CD4-positive, alpha-beta T cell treated with Interleukin-21 for 1 hour (primary cell): Measurements from ENCODE around the gene ERBB4.

Experiments
- DNase-seq: peaks from one replicate; pipeline ENCODE4 v3.0.0-alpha.2; 2020

ERBB4 gene

DNA sequence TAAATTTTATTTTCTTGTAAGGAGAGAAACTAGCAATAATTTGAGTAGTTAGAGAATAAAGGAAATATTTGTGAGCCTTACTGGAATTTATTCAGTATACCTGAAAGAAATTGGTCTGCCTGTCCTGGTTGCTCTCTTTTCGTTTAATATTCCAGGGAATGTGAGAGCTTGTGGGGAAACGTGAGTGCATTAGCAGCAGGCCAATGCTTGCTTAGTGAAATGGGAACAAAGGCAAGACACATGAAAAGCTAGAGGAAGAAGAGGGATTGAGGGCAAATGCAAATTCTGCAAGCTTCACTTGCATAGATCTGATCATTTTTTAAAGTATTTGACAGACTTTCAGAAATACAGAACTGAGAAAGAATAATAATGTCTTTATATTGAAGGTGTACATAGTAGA lies 111.0 kb downstream of the ERBB4 start:
- no peak for DNase-seq

DNA sequence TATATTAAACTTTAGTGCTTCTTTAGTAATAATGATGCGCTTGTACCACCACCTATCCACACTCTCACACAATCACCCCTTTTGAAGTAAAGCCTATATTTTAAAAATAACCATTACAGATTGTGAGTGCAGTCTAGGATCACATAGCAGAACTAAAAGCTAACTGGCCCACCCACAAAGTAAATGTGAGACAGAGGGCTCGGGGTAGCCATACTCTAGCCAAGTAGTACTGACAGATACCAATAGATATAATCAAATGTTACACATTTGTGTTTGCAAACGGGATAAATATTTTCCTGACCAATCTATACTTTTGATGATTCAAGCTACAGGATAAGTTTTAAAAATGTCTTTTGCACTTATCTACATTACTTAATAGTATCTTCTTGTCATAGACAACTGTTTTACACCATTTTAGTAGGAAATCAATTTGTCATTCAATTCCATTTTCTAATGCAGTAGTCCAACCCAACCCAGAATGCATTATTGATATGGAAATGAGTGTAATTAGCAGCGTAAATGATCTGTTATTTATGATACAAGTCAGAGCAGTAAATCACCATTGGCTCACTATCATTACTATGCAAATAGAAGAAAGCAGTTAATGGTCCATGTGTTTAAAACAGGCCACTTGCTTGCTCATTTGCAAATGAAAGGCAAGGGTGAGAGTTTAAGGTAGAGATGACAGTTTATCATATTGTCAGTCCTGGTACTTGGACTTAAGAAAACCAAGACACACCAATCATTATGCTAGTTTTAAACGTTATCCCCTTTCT lies 111.8 kb downstream of the ERBB4 start:
- no peak for DNase-seq

DNA sequence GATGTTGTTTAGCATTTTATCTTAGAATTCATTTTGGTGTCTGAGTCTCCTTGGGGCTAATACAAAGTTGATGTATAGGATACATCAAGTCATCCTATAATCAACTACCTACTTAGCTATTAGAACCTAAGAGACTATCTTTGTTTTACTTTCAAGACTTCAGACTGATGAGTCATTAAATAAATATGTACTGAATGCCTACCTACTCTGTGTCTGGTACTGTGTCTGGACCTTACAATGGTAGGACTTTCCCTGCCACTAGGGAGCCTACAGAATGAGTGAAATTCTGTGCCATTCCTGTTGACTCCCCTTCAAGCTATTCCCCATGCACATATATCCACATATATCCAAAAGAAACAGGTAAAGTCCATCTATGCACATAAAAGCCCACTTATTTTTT lies 114.5 kb downstream of the ERBB4 start:
- no peak for DNase-seq

DNA sequence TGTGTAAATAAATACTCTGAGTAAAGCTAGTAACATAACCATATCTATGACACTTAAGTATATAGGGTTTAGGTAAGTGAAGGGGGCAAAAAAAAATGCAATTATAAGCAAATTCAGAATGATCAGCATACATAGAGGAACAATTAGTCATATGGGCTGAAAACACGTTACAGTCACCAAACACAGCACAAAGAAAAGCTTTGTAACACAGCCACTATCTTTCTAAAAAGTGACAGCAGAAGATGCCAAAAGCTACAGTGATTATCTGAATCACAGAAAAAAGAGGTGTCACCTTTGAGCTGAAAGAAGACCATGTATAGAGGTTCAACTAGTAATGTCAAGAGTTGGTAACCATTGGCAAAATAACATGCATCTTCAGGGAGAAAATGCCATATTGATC lies 115.5 kb downstream of the ERBB4 start:
- no peak for DNase-seq

DNA sequence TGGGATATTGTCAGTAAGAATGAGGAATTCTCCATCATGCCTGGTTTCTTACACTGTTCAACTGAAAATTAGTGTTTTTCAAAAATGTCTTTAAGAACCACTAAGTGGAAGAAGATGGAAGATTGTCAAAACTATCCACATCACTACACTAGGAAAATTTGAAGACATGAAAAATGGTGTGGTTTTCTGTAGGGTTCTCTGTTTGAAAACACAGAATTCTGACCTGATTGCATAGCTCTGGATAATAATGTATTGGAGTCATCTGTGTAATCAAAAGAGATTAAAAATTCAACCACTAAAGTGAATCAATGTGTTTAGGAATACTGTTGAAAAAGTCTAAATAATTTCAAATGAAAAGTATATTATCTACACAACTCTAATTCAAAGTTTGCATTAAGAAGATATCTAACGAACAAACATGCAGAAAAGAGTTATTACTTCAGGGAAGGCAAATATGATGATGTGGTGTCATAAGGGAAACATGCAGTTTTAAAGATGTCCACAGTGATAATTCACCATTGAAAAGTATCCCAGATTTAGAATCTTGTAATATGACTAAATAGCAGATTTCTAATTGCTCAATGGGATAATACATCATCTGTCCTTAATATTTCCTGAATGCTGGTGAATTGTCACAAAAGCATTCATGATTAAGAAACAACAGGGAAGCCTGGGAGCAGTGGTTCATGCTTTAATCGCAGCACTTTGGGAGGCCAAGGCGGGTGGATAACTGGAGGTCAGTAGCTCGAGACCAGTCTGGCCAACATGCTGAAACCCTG lies 116.9 kb downstream of the ERBB4 start:
- DNase-seq, result no peak

DNA sequence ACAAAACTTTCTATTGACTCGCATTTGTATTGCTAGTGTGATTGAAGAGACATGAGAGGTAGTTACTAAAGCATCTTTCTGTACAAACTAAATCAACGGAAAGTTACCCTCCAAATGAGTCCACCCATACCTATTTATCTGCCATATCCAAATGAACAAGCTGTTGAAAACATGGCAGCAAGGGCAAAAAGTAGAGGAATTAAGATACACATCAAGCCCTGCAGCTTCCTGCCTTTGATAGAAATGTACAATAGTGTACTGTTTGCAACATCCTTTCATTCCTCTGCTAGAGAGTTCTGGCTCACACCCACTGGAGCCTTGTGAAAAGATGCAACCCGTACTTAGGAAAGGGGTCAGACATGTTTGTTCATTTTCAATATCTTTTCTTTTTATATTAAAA lies 122.5 kb downstream of the ERBB4 start:
- no peak for DNase-seq

DNA sequence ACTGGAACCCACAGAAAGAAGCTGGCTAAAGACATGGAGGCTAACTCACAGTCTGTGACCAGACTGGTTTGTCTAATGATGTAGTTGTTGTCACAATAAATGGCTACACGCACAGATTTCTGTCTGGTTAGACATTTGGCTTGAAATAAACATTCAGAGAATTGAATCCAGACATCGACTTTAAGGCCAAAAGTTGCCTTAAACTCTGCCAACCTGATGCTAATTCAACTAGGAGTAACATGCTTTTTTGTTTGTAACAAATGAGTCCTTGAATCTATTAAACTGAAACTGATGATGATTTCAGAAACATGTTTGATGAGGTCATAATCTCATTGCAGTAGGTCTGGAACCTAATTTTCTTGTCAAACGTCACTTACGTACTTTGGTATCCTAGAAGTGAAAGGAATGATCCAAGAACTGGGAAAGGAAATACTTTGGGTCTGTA lies 123.8 kb downstream of the ERBB4 start:
- no peak for DNase-seq

DNA sequence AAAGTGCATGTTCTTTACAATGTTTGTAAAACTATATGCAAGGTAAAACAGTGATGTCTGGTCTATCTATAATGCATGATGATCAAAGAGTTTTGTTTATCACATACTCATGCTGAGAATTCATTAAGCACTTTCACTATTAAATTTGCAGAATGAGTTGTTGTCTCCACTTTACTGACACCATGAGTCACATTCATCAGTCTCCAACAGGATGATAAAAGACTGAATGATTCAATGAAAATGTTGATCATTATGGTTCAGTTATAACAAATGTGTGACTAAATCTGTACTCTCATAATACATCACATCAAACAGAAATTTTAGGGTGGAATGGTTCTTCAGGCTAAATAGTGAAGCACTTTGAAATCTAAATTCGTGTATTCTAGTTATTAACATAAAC lies 129.0 kb downstream of the ERBB4 start:
- no peak for DNase-seq

DNA sequence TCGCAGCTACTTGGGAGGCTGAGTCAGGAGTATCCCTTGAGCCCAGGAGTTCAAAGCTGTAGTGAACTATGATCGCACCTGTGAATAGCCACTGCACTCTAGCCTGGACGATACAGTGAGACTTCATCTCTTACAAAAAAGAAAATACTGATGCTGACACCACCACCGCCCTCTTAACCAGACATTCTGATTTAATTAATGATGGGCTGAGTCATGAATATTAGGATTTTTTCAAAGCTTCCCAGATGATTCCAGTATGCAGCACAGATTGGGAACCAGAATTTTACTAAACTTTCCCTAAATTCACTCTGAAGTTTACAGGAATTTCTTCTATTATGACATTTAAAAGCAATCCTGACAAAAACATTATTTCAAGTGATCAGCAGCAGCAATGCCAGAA lies 130.1 kb downstream of the ERBB4 start:
- DNase-seq, result no peak

DNA sequence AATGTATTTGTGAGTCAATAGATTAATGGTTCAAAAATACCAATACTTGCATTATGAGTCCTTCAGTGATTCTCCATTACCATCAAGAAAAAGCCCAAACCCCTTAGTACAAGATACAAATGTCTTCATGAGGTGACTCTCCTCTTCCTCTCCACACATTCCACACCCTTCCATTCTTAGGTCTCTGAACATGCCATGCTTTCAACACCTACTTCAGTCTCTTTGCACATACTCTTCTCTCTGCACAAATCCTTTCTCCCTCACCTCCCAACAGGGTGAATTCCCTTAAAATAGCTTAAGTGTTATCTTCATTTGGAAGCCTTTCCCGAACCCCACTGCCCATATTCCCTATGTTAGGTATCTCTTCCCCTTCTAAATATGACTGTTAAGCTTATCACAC lies 131.9 kb downstream of the ERBB4 start:
- no peak for DNase-seq

DNA sequence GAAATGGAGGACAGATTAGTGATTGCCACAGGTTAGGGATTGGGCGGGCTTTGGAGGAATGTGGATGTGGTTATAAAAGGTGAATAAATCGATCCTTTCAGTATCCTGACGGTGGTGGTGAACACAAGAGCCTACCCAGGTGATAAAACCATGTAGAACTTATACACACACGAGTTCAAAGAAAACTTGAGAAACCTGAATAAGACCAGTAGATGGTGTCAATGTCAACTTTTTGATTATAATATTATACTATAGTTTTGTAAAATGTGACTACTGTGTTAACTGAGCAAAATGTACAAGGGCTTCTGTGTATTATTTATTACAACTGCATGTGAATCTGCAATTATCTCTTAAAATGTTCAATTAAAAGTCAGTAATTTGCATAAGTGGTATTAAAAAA lies 136.3 kb downstream of the ERBB4 start:
- DNase-seq, result no peak

DNA sequence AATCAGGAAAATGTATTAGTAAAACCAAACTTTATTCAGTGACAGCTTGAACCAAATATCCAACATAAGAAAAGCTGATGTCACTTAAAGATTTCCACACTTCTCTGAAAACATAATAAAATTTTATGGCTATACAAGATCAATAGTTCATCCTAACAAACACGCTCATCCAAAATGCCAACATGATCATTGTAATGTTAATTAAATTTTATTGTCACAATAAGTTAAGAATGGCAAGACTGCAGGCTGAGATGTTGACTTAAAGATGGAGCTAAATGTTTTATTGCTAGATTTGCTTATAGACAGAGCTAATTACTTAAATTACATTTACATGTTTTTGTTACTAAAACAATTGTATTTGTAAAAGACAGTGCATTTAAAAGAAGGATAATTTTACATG lies 140.3 kb downstream of the ERBB4 start:
- no peak for DNase-seq

DNA sequence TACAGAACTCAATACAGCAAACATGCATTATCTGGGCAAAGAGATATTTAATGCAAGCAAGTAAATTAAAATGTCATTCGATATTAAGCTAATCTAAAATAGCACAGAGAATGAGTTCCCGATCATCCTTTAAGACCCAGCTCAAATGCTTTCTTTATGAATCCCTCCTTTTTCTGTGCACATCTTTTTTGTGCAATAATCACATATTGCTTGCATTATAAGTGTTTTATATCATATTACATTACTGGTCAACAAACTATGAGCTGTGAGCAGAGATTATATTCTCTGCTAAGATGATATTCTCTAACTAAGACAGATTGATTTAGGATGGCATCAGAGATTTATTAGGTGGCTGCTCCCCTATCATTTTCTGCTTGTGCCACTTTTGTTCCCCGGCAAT lies 146.1 kb downstream of the ERBB4 start:
- no peak for DNase-seq

DNA sequence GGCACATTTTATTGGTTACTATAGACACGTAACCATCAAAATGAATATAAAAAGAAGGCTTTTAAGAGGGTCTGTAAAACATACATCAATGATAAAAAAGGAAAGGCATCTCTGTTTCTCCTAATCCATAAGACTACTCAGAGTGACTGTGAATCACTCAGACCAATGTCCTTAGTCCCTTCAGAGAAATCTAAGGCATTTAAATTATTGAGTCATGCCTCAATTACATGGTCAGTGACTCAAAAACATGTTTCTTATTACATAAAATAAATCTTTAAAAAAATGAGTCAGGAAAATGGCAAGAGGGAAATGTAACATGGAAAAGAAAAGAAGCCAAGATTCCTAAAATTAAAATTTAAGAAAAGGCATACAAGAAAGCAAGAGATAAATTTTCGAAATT lies 146.6 kb downstream of the ERBB4 start:
- DNase-seq, result no peak

DNA sequence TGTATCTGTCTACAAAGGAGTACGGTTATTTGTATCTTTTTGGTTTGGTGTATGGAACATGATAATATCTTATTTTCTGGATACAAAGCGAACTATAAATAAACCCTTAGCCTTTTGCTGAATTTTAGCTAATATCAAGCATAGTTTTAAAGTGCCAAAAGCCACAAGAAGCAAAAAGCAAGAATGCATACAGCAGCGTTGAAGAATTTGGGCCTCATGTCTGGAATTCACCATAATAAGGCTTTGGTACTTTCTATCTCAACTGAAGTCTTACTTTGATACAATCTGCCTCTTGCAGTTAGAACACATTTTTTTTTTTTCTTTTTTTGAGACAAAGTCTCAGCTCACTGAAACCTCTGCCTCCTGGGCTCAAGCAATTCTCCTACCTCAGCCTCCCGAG lies 151.5 kb downstream of the ERBB4 start:
- DNase-seq, result no peak

DNA sequence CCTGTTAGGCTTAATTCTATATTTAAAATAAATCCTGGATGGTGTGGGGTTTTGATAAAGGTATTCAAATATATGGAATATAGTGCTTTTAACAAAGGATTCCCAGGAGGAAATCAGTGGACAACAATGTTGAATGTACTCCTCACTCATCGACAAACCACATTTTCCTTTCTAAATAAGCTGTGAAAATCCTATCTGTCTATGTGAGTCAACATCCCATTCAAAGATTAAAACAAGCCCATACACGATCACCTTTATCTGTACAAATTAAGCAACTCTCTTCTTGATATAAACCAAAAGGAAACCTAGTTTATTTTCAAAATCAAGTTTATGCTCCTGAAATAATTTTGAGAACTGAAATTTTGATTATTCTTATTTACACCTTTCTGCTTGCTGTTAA lies 153.4 kb downstream of the ERBB4 start:
- no peak for DNase-seq

DNA sequence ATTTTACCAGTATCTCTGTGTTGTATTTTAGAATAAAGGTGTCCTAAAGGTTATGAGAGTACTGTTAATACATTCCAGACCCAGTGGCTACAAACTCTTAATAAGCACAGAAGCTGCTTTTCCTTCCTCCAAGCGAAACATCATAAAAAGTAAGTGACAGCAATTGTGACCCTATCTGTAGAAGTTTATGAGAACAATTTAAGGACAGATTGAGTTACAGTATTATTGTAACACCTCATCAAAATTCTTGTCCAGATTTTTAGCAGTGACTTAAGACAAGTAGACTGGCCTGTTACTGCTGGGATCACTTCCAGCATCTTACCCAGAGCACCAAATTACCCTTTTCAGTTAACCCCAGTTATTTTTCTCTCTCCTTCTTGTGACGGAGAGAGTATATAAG lies 154.6 kb downstream of the ERBB4 start:
- DNase-seq, result no peak

DNA sequence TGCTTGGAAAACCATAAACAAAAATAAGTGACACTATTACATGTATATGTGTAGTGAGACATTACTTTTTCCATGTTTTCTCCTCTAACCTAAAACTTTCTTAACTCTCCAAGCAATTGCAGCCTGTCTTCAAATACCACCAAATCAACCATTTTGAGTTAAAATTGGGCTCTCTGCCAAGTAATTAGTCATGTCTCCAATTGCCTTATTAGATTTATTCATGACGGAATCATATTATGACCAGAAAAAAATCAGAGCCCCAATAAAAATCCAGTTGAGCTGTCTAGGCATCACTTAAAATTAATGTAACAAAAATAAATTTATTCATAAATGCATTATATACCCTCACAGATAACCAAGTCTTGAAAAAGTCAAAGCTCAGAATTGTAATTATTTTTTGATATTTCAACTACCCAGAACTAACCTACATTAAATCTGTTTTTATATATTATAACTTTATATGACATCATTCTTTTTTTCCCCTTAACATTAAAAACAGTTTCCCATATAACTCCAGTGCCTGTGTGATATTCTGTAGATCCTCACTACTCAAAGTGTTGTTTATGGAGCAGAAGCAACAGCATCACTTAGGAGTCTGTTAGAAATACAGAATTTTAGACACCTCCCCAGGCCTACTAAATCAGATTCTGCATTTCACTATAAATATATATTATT lies 157.0 kb downstream of the ERBB4 start:
- DNase-seq, result no peak

DNA sequence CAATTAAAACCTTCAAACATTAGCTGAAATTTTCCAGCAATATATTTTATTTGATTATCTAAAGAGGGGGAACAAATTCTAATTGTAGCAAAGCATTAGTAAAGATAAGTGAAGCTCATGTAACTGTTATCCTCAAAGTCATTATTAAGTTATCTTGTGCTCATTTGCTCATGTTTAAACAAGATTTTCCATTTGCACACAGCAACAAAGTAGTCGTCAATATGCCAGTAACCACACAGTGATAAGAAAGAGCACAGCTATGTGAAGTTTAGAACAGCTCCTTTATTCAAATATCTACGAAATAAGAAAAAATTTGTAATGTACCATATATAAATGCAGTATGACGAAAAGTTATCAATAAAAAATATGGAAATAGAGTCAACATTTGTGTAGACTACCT lies 159.5 kb downstream of the ERBB4 start:
- DNase-seq, result no peak

DNA sequence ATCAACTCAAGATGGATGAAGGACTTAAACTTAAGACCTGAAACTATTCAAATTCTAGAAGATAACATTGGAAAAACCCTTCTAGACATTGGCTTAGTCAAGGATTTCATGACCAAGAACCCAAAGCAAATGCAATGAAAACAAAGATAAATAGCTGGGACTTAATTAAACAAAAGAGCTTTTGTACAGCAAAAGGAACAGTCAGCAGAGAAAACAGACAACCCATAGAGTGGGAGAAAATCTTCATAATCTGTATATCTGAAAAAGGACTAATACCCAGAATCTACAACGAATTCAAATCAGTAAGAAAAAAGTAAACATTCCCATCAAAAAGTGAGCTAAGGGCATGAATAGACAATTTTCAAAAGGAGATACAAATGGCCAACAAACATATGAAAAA lies 171.2 kb downstream of the ERBB4 start:
- DNase-seq, result no peak

DNA sequence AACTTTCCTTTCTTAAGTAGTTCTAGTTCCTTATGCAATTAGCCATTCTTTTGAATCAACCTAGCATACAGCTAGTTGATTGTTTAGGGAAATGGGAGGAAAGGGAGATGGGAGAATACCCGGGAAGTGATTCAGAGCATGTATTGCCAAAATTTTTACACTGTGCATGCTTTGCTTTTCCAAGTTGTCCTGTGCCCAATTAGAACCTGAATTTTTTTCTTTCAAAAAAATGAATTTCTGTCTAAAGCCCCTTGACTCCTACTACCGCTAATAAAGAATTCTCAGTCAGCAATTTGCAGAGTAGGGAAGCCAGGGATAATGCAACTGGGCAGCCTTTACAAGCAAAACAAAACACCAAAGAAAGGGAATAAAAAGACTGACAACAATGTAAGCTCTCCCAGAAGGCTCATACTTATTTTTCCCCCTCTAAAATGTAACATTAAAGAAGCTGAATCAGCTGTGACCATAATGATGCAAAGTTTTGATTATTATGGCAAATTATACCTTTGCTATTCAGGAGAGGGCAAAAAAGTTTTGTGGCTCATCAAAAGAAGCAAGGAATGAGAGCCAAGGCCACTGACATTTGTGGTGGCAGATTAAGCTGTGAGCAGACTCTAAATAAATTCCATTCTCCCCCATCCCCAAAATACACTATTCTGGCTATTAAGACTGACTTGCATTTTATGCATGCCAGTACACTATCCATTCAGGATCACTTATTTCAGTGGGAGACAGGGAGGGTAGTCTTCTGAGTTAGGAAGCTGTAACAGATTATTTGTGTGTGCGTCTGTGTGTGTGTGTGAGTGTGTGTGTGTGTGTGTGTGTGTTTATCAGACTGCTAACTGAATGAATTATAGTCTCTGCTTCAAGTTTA lies 174.3 kb downstream of the ERBB4 start:
- DNase-seq, result no peak

DNA sequence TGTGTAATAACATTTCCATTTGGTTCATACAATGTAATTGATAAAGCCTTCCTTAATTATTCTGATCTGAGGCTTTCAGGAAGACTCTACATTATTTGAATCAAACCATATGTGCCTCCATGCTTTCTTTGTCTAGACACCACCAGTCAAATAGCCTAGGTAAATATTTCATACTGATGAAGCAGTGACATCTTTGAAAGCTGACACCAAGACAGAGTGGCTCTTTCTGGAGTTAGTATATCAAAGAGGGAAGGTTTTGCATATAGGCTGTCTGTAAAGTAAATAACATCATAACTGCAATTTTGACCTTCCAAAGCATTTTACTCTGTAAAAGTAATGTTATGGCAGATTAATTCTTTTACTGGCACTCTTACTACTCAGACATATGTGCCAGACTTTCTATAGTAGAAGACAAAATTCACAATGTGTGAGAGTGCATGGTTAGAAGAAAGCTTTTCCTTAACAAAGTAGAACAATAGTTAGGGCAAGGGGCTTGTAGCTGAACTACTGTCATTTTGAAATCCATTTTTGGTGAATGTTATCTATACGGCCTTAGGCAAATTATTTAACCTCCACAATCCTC lies 177.3 kb downstream of the ERBB4 start:
- DNase-seq, result no peak

DNA sequence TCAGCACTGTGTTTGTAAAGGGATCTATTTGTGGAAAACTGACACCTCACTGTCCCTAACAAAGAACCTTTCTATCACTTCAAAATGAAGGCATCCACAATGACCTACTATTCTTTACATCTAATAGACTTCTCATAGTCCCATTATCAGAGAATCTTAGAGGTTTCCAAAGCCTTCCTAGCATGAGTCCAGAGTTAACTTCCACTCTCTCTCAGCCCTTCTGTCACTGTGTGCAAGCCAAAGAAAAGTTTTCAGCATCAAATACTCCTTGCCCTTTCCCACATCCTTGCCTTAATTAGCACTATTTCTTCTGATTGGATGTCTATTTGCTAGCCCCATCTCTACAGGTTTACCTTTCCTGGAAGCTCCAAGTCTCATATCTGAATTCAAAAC lies 178.5 kb downstream of the ERBB4 start:
- DNase-seq, result no peak
